WTC11 (cell line): ENCODE measurements around the gene PIK3CB.

Experiments used
- JUN ChIP-seq: sonication (generic); formaldehyde crosslinking; IDR thresholded peaks from 2 replicates; pipeline ENCODE4 v1.8.0; 2023; ENCODE audit warnings: mild to moderate bottlenecking, missing genetic modification reagents
- KAT7 ChIP-seq: sonication (generic); formaldehyde crosslinking; IDR thresholded peaks from 2 replicates; pipeline ENCODE4 v1.8.1; 2023; ENCODE audit warnings: missing genetic modification reagents, mild to moderate bottlenecking, borderline replicate concordance
- MYBL2 ChIP-seq: sonication (generic); formaldehyde crosslinking; IDR thresholded peaks from 2 replicates; pipeline ENCODE4 v1.8.1; 2023; ENCODE audit warnings: mild to moderate bottlenecking, moderate library complexity, missing genetic modification reagents
- SP1 ChIP-seq: sonication (generic); formaldehyde crosslinking; conservative IDR thresholded peaks from 2 replicates; pipeline ENCODE4 v1.8.1; 2022; ENCODE audit warnings: missing genetic modification reagents
- ZBTB43 ChIP-seq: sonication (generic); formaldehyde crosslinking; IDR thresholded peaks from 2 replicates; pipeline ENCODE4 v1.8.1; 2023; ENCODE audit warnings: mild to moderate bottlenecking, missing genetic modification reagents
- TF ChIP-seq, protein P1 (sequence below): fragments of 200-600 bp; IDR thresholded peaks from 2 replicates; pipeline ENCODE4 v1.8.0; 2022; ENCODE audit warnings: antibody characterized with exemption
- TF ChIP-seq, protein P2 (sequence below): sonication (generic); formaldehyde crosslinking; IDR thresholded peaks from 2 replicates; pipeline ENCODE4 v1.8.0; 2022; ENCODE audit warnings: mild to moderate bottlenecking, missing genetic modification reagents
- TF ChIP-seq, protein P3 (sequence below): sonication (generic); formaldehyde crosslinking; IDR thresholded peaks from 2 replicates; pipeline ENCODE4 v1.8.0; 2023; ENCODE audit warnings: missing genetic modification reagents
- TF ChIP-seq, protein P4 (sequence below): sonication (generic); formaldehyde crosslinking; conservative IDR thresholded peaks from 2 replicates; pipeline ENCODE4 v1.8.1; 2022; ENCODE audit warnings: mild to moderate bottlenecking, missing genetic modification reagents
- TF ChIP-seq, protein P5 (sequence below): sonication (generic); formaldehyde crosslinking; IDR thresholded peaks from 2 replicates; pipeline ENCODE4 v1.8.0; 2022; ENCODE audit warnings: missing genetic modification reagents
- TF ChIP-seq, protein P6 (sequence below): sonication (generic); formaldehyde crosslinking; IDR thresholded peaks from 2 replicates; pipeline ENCODE4 v1.8.0; 2022; ENCODE audit warnings: mild to moderate bottlenecking, missing genetic modification reagents
- TF ChIP-seq, protein P7 (sequence below): sonication (generic); formaldehyde crosslinking; IDR thresholded peaks from 2 replicates; pipeline ENCODE4 v1.8.1; 2022; ENCODE audit warnings: low read depth, missing genetic modification reagents, borderline replicate concordance

GRCh38 chr3:138668107-138668506, 166.6 kb downstream of the PIK3CB start:
- TF ChIP-seq, protein P1, sequence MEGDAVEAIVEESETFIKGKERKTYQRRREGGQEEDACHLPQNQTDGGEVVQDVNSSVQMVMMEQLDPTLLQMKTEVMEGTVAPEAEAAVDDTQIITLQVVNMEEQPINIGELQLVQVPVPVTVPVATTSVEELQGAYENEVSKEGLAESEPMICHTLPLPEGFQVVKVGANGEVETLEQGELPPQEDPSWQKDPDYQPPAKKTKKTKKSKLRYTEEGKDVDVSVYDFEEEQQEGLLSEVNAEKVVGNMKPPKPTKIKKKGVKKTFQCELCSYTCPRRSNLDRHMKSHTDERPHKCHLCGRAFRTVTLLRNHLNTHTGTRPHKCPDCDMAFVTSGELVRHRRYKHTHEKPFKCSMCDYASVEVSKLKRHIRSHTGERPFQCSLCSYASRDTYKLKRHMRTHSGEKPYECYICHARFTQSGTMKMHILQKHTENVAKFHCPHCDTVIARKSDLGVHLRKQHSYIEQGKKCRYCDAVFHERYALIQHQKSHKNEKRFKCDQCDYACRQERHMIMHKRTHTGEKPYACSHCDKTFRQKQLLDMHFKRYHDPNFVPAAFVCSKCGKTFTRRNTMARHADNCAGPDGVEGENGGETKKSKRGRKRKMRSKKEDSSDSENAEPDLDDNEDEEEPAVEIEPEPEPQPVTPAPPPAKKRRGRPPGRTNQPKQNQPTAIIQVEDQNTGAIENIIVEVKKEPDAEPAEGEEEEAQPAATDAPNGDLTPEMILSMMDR, result no peak
- no peak for TF ChIP-seq JUN (CRISPR knock-in tag)
- TF ChIP-seq, protein P2, sequence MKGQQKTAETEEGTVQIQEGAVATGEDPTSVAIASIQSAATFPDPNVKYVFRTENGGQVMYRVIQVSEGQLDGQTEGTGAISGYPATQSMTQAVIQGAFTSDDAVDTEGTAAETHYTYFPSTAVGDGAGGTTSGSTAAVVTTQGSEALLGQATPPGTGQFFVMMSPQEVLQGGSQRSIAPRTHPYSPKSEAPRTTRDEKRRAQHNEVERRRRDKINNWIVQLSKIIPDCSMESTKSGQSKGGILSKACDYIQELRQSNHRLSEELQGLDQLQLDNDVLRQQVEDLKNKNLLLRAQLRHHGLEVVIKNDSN (CRISPR knock-in tag), result no peak
- TF ChIP-seq, protein P3, sequence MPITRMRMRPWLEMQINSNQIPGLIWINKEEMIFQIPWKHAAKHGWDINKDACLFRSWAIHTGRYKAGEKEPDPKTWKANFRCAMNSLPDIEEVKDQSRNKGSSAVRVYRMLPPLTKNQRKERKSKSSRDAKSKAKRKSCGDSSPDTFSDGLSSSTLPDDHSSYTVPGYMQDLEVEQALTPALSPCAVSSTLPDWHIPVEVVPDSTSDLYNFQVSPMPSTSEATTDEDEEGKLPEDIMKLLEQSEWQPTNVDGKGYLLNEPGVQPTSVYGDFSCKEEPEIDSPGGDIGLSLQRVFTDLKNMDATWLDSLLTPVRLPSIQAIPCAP (CRISPR knock-in tag), result no peak
- no peak for TF ChIP-seq KAT7 (CRISPR knock-in tag)
- TF ChIP-seq, protein P4, sequence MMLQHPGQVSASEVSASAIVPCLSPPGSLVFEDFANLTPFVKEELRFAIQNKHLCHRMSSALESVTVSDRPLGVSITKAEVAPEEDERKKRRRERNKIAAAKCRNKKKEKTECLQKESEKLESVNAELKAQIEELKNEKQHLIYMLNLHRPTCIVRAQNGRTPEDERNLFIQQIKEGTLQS (CRISPR knock-in tag), result no peak
- TF ChIP-seq, protein P5, sequence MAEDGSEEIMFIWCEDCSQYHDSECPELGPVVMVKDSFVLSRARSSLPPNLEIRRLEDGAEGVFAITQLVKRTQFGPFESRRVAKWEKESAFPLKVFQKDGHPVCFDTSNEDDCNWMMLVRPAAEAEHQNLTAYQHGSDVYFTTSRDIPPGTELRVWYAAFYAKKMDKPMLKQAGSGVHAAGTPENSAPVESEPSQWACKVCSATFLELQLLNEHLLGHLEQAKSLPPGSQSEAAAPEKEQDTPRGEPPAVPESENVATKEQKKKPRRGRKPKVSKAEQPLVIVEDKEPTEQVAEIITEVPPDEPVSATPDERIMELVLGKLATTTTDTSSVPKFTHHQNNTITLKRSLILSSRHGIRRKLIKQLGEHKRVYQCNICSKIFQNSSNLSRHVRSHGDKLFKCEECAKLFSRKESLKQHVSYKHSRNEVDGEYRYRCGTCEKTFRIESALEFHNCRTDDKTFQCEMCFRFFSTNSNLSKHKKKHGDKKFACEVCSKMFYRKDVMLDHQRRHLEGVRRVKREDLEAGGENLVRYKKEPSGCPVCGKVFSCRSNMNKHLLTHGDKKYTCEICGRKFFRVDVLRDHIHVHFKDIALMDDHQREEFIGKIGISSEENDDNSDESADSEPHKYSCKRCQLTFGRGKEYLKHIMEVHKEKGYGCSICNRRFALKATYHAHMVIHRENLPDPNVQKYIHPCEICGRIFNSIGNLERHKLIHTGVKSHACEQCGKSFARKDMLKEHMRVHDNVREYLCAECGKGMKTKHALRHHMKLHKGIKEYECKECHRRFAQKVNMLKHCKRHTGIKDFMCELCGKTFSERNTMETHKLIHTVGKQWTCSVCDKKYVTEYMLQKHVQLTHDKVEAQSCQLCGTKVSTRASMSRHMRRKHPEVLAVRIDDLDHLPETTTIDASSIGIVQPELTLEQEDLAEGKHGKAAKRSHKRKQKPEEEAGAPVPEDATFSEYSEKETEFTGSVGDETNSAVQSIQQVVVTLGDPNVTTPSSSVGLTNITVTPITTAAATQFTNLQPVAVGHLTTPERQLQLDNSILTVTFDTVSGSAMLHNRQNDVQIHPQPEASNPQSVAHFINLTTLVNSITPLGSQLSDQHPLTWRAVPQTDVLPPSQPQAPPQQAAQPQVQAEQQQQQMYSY (CRISPR knock-in tag), result no peak
- TF ChIP-seq, protein P6, sequence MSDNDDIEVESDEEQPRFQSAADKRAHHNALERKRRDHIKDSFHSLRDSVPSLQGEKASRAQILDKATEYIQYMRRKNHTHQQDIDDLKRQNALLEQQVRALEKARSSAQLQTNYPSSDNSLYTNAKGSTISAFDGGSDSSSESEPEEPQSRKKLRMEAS (CRISPR knock-in tag), result no peak
- TF ChIP-seq MYBL2 (CRISPR knock-in tag), result no peak
- TF ChIP-seq ZBTB43 (CRISPR knock-in tag), result no peak
- TF ChIP-seq SP1, result no peak
- TF ChIP-seq, protein P7, sequence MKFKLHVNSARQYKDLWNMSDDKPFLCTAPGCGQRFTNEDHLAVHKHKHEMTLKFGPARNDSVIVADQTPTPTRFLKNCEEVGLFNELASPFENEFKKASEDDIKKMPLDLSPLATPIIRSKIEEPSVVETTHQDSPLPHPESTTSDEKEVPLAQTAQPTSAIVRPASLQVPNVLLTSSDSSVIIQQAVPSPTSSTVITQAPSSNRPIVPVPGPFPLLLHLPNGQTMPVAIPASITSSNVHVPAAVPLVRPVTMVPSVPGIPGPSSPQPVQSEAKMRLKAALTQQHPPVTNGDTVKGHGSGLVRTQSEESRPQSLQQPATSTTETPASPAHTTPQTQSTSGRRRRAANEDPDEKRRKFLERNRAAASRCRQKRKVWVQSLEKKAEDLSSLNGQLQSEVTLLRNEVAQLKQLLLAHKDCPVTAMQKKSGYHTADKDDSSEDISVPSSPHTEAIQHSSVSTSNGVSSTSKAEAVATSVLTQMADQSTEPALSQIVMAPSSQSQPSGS (CRISPR knock-in tag), result no peak
